ENCODE data around the gene IKZF2.

- TF ChIP-seq CTCF (IDR thresholded peaks at IDR 0.05) (no peak), POLR2A (IDR thresholded peaks at IDR 0.05) (no peak)
Measured at GRCh38 chr2:213188533-213188867, 37.1 kb upstream of the IKZF2 start.
